Activated CD4-positive, alpha-beta T cell treated with anti-CD3 and anti-CD28 coated beads, Interleukin-2, Interleukin-6, amounts not matched to agents 100 ng/mL and 50 ng/mL, durations not matched to agents 16 hours and 8 hours (primary cell): ENCODE results near the gene ANKRD49.
A peak's percentile ranks its signal among the peaks of the same experiment; 100 is the strongest.
"Not testable (repeated sequence)": the region's sequence is repeated elsewhere in the genome, so short reads cannot be mapped to it uniquely, and the experiment has no call there.

Experiments used
- DNase-seq: peaks from one replicate; pipeline ENCODE4 v3.0.0-alpha.2; 2020

Gene ANKRD49

GRCh38 chr11:94493281-94494125, at the start of gene ANKRD49, which contains the start of gene MRE11:
ANKRD49 (plus strand) TSS chr11:94493984; CDS start chr11:94496694, 2,710 bp downstream.
MRE11 (minus strand) TSS chr11:94493844; CDS start chr11:94492801, 1,043 bp downstream.
- DNase-seq: peak; percentile 98

- DNase-seq: no peak
Measured at GRCh38 chr11:94445641-94446040, 48.1 kb upstream of the ANKRD49 start.

GRCh38 chr11:94447149-94447548, 46.6 kb upstream of the ANKRD49 start:
- no peak for DNase-seq

GRCh38 chr11:94449029-94449428, 44.8 kb upstream of the ANKRD49 start:
- no peak for DNase-seq

- no peak for DNase-seq
Measured at GRCh38 chr11:94449437-94449836, 44.3 kb upstream of the ANKRD49 start.

GRCh38 chr11:94450048-94450447, 43.7 kb upstream of the ANKRD49 start:
- no peak for DNase-seq

- DNase-seq: no peak
Measured at GRCh38 chr11:94452988-94453387, 40.8 kb upstream of the ANKRD49 start.

- DNase-seq: no peak
Measured at GRCh38 chr11:94454301-94454700, 39.5 kb upstream of the ANKRD49 start.

GRCh38 chr11:94455861-94456260, 37.9 kb upstream of the ANKRD49 start:
- DNase-seq: no peak

GRCh38 chr11:94457118-94458029, 36.4 kb upstream of the ANKRD49 start:
- DNase-seq: peak; percentile 11

- DNase-seq: peak; percentile 46
Measured at GRCh38 chr11:94459576-94459975, 34.2 kb upstream of the ANKRD49 start.

GRCh38 chr11:94469416-94469815, 24.4 kb upstream of the ANKRD49 start:
- peak; percentile 36 for DNase-seq

- DNase-seq: peak; percentile 60
Measured at GRCh38 chr11:94472916-94473799, 20.6 kb upstream of the ANKRD49 start.

- no peak for DNase-seq
Measured at GRCh38 chr11:94477624-94478023, 16.2 kb upstream of the ANKRD49 start.

- no peak for DNase-seq
Measured at GRCh38 chr11:94481342-94481741, 12.4 kb upstream of the ANKRD49 start.

- DNase-seq: no peak
Measured at GRCh38 chr11:94486068-94486467, 7.7 kb upstream of the ANKRD49 start.

GRCh38 chr11:94494126-94494680, 419 bp downstream of the ANKRD49 start:
- DNase-seq: no peak

GRCh38 chr11:94500181-94500580, 6.4 kb downstream of the ANKRD49 start:
- no peak for DNase-seq

- DNase-seq: no peak
Measured at GRCh38 chr11:94501522-94501921, 7.7 kb downstream of the ANKRD49 start.

- DNase-seq: peak; percentile 67
Measured at GRCh38 chr11:94504689-94505293, 11.0 kb downstream of the ANKRD49 start.

- not testable (repeated sequence) for DNase-seq
Measured at GRCh38 chr11:94506513-94506912, 12.7 kb downstream of the ANKRD49 start.

GRCh38 chr11:94507485-94507884, 13.7 kb downstream of the ANKRD49 start:
- no peak for DNase-seq
